H1 (cell line): ENCODE measurements around the gene SCUBE2. TPM values are rescaled to one million over a fixed set of nuclear protein-coding genes. Genes with fewer than 3 reads are reported as not detected.
A peak's percentile ranks its signal among the peaks of the same experiment; 100 is the strongest.

ENCODE experiments used
- CTCF ChIA-PET: fragments of 300-600 bp; sonication (Branson Sonifier 250); formaldehyde crosslinking; loops from one replicate; lab custom pipeline; 2021; ENCODE audit not compliant: partially characterized antibody; lab: Charles Lee
- POLR2A ChIA-PET: fragments of 300-600 bp; sonication (Branson Sonifier 250); formaldehyde crosslinking; loops from one replicate; lab custom pipeline; 2021; ENCODE audit warnings: inconsistent platforms; ENCODE audit not compliant: partially characterized antibody; lab: Charles Lee
- DNase-seq, 2 experiments: peaks; one replicate each; pipeline versions ENCODE4 v3.0.0 to v3.0.0-alpha.2; 2010 to 2022; ENCODE audit warnings: low spot score in 2 of 2, low read depth in 1 of 2, mixed read lengths in 1 of 2
- FAIRE-seq: peaks from 2 replicates; lab custom pipeline; 2011; peaks lifted over from hg19 to GRCh38; lab: Jason Lieb, UNC
- H2AFZ ChIP-seq: 2 replicates; pipeline ENCODE4 v1.8.1; 2012; ENCODE audit warnings: low read length, inconsistent platforms
- H2AK5ac ChIP-seq: 2 replicates; pipeline ENCODE4 v1.6.1; 2013; ENCODE audit warnings: low read depth, low read length
- H2BK120ac ChIP-seq: replicated peaks from 2 replicates; pipeline ENCODE3; 2013; ENCODE audit warnings: low read depth, low read length, inconsistent platforms
- H2BK12ac ChIP-seq: 2 replicates; pipeline ENCODE4 v1.6.1; 2013; ENCODE audit warnings: low read depth, low read length
- H2BK15ac ChIP-seq: 2 replicates; pipeline ENCODE4 v1.6.1; 2013; ENCODE audit warnings: low read length
- H2BK20ac ChIP-seq: 2 replicates; pipeline ENCODE4 v1.6.1; 2013; ENCODE audit warnings: low read length
- H2BK5ac ChIP-seq: 2 replicates; pipeline ENCODE4 v1.6.1; 2013; ENCODE audit warnings: low read depth, low read length
- H3K14ac ChIP-seq: 2 replicates; pipeline ENCODE4 v1.6.1; 2013; ENCODE audit warnings: inconsistent platforms; ENCODE audit not compliant: insufficient read length
- H3K18ac ChIP-seq: 2 replicates; pipeline ENCODE4 v1.6.1; 2013; ENCODE audit warnings: low read length; ENCODE audit errors: extremely low read depth
- H3K23ac ChIP-seq: 2 replicates; pipeline ENCODE4 v1.6.1; 2013; ENCODE audit warnings: inconsistent platforms; ENCODE audit not compliant: insufficient read length
- H3K23me2 ChIP-seq: 2 replicates; pipeline ENCODE4 v1.6.1; 2013; ENCODE audit warnings: low read depth, low read length
- H3K27ac ChIP-seq: 2 replicates; pipeline ENCODE4 v1.6.1; 2011; ENCODE audit warnings: low read depth, low read length, inconsistent platforms
- H3K27me3 ChIP-seq, 4 experiments: replicated peaks in 1 of 4; 1 replicate in 1 of 4; 2 replicates in 3 of 4; pipeline versions ENCODE4 v1.6.1 to v1.8.1; 2011 to 2013; ENCODE audit warnings: low read length in 3 of 4, mild to moderate bottlenecking in 3 of 4, inconsistent platforms in 2 of 4, mixed read lengths in 2 of 4, moderate library complexity in 1 of 4; ENCODE audit not compliant: control insufficient read depth in 3 of 4, insufficient read depth in 3 of 4; ENCODE audit errors: extremely low read depth in 1 of 4
- H3K36me3 ChIP-seq, 4 experiments: 2 replicates each; pipeline versions ENCODE4 v1.6.1 to v1.8.1; 2011 to 2013; ENCODE audit warnings: mild to moderate bottlenecking in 4 of 4, low read length in 3 of 4, moderate library complexity in 2 of 4, control low read depth in 1 of 4, inconsistent platforms in 1 of 4; ENCODE audit not compliant: insufficient read depth in 4 of 4, control insufficient read depth in 2 of 4
- H3K4ac ChIP-seq: replicated peaks from 2 replicates; pipeline ENCODE3; 2013; ENCODE audit warnings: low read length, low read depth, mixed read lengths, inconsistent platforms; ENCODE audit not compliant: insufficient read length
- H3K4me1 ChIP-seq, 4 experiments: replicated peaks in 1 of 4; 1 replicate in 1 of 4; 2 replicates in 3 of 4; pipeline versions ENCODE4 v1.6.1 to v1.8.1; 2011 to 2013; ENCODE audit warnings: low read length in 3 of 4, inconsistent platforms in 2 of 4, mixed read lengths in 1 of 4; ENCODE audit not compliant: insufficient read depth in 4 of 4, control insufficient read depth in 3 of 4
- H3K4me2 ChIP-seq, 2 experiments: 2 replicates each; pipeline versions ENCODE4 v1.6.1 to v1.8.1; 2011 to 2013; ENCODE audit warnings: low read depth in 2 of 2, low read length in 2 of 2, control low read depth in 1 of 2, inconsistent platforms in 1 of 2, mild to moderate bottlenecking in 1 of 2; ENCODE audit not compliant: insufficient read depth in 1 of 2
- H3K4me3 ChIP-seq, 4 experiments: fragments of 200-600, 300-600 bp in 1 of 4; sonication (generic), shearing (Covaris generic), sonication (Bioruptor Twin) in 1 of 4; 2 replicates each; pipeline versions ENCODE4 v1.5.1 to v1.8.1; 2011 to 2016; ENCODE audit warnings: low read length in 4 of 4, low read depth in 3 of 4, control low read depth in 2 of 4, inconsistent platforms in 2 of 4, mild to moderate bottlenecking in 2 of 4, mixed read lengths in 1 of 4, moderate library complexity in 1 of 4; ENCODE audit not compliant: insufficient read depth in 2 of 4; ENCODE audit errors: extremely low read depth in 1 of 4
- H3K56ac ChIP-seq: replicated peaks from 2 replicates; pipeline ENCODE3; 2013; ENCODE audit warnings: low read depth, mild to moderate bottlenecking, mixed read lengths, low read length, inconsistent platforms; ENCODE audit not compliant: insufficient read length
- H3K79me1 ChIP-seq: 2 replicates; pipeline ENCODE4 v1.6.1; 2013; ENCODE audit warnings: low read depth, low read length, control low read depth
- H3K79me2 ChIP-seq, 2 experiments: 2 replicates each; pipeline versions ENCODE4 v1.6.1 to v1.8.1; 2012 to 2013; ENCODE audit warnings: low read length in 2 of 2, mild to moderate bottlenecking in 2 of 2, inconsistent platforms in 1 of 2; ENCODE audit not compliant: insufficient read depth in 2 of 2, control insufficient read depth in 1 of 2
- H3K9ac ChIP-seq, 4 experiments: replicated peaks in 1 of 4; 1 replicate in 1 of 4; 2 replicates in 3 of 4; pipeline versions ENCODE4 v1.6.1 to v1.8.1; 2011 to 2013; ENCODE audit warnings: low read depth in 3 of 4, low read length in 3 of 4, control low read depth in 2 of 4, mild to moderate bottlenecking in 2 of 4, moderate library complexity in 2 of 4, inconsistent platforms in 1 of 4; ENCODE audit errors: extremely low read depth in 1 of 4
- H3K9me3 ChIP-seq, 2 experiments: 2 replicates each; pipeline versions ENCODE4 v1.6.1 to v1.8.1; 2012 to 2013; ENCODE audit warnings: mild to moderate bottlenecking in 2 of 2, moderate library complexity in 2 of 2, control low read depth in 1 of 2, inconsistent platforms in 1 of 2, low read depth in 1 of 2, low read length in 1 of 2, mixed read lengths in 1 of 2; ENCODE audit not compliant: insufficient read depth in 2 of 2
- H4K20me1 ChIP-seq, 2 experiments: replicated peaks in 1 of 2; 2 replicates each; pipeline versions ENCODE3 to v1.8.1; 2011 to 2013; ENCODE audit warnings: inconsistent platforms in 2 of 2, low read length in 2 of 2, mild to moderate bottlenecking in 1 of 2; ENCODE audit not compliant: insufficient read depth in 2 of 2, control insufficient read depth in 1 of 2
- H4K5ac ChIP-seq: 2 replicates; pipeline ENCODE4 v1.6.1; 2013; ENCODE audit warnings: low read length, low read depth, mixed read lengths, inconsistent platforms; ENCODE audit not compliant: insufficient read length
- H4K8ac ChIP-seq: 2 replicates; pipeline ENCODE4 v1.8.0; 2013; ENCODE audit warnings: mild to moderate bottlenecking, moderate library complexity, low read length, inconsistent platforms; ENCODE audit not compliant: insufficient read depth; ENCODE audit errors: extremely low read depth
- H4K91ac ChIP-seq: replicated peaks from 2 replicates; pipeline ENCODE3; 2013; ENCODE audit warnings: low read length, mixed read lengths, inconsistent platforms; ENCODE audit not compliant: insufficient read length
- BRCA1 ChIP-seq: IDR thresholded peaks from 2 replicates; pipeline ENCODE4 v1.6.1; 2012; ENCODE audit warnings: low read depth, low read length, improper control_type of control experiment
- CBX5 ChIP-seq: fragments of 300-800, 300-1000 bp; sonication (generic); IDR thresholded peaks from 2 replicates; pipeline ENCODE4 v1.7.1; 2016; ENCODE audit warnings: antibody characterized with exemption, low read length, low read depth
- CHD2 ChIP-seq: IDR thresholded peaks from 2 replicates; pipeline ENCODE4 v1.6.1; 2012; ENCODE audit warnings: low read length, improper control_type of control experiment
- EGR1 ChIP-seq: IDR thresholded peaks from 2 replicates; pipeline ENCODE4 v1.6.1; 2011; ENCODE audit warnings: low read depth, low read length, borderline replicate concordance
- GTF2F1 ChIP-seq: IDR thresholded peaks from 2 replicates; pipeline ENCODE4 v1.6.1; 2012; ENCODE audit warnings: low read depth, low read length, improper control_type of control experiment, borderline replicate concordance
- RXRA ChIP-seq: IDR thresholded peaks from 2 replicates; pipeline ENCODE4 v1.6.1; 2011; ENCODE audit warnings: low read depth, mild to moderate bottlenecking, low read length, moderate library complexity; ENCODE audit not compliant: insufficient read depth
- SAP30 ChIP-seq: fragments of 300-600 bp; sonication (generic); IDR thresholded peaks from 2 replicates; pipeline ENCODE4 v1.7.1; 2012; ENCODE audit warnings: low read length, moderate library complexity, mild to moderate bottlenecking, inconsistent platforms; ENCODE audit not compliant: insufficient read depth, insufficient replicate concordance
- SIRT6 ChIP-seq: IDR thresholded peaks from one replicate; pipeline ENCODE4 v1.7.1; 2012; ENCODE audit warnings: low read length, inconsistent platforms
- SP1 ChIP-seq: IDR thresholded peaks from 2 replicates; pipeline ENCODE4 v1.6.1; 2011; ENCODE audit warnings: low read depth, low read length
- SP2 ChIP-seq: IDR thresholded peaks from 2 replicates; pipeline ENCODE4 v1.6.1; 2012; ENCODE audit warnings: mild to moderate bottlenecking, low read length, inconsistent platforms
- WGBS, 2 experiments: shearing (Covaris generic) in 1 of 2; methylation state at CpG; one replicate each; pipeline versions ENCODE4 v1.1.6 to v1.1.7; 2013 to 2015; ENCODE audit warnings: low lambda C conversion rate in 2 of 2, mixed read lengths in 2 of 2, inconsistent platforms in 1 of 2, low coverage in 1 of 2, missing lambda C conversion rate in 1 of 2; ENCODE audit not compliant: insufficient replicate concordance in 2 of 2, insufficient coverage in 1 of 2, insufficient read length in 1 of 2; ENCODE audit errors: extremely low coverage in 1 of 2, missing lambda C conversion rate in 1 of 2; 5-methylcytosine and 5-hydroxymethylcytosine counted together
- polyA plus RNA-seq, 7 experiments: library from polyadenylated mRNA; depleted of rRNA in 3 of 7; stranded (reverse) in 5 of 7; unstranded in 2 of 7; fragments of >200 nt in 5 of 7; fragments of 200-250 nt in 2 of 7; gene quantifications; 1 replicate in 5 of 7; 2 replicates in 1 of 7; 4 replicates in 1 of 7; pipeline versions ENCODE4 v1.2.1 to v1.2.3, GENCODE V29; 2011 to 2013; ENCODE audit warnings: missing spikeins in 2 of 7, mixed read lengths in 2 of 7
- total RNA-seq: library from RNA; stranded (reverse); fragmentation: NEBNext Ultra II Directional; extraction: Animal tissue kit (Norgen Biotek cat#: 25700); gene quantifications from 2 replicates; pipeline ENCODE4 v1.2.1, GENCODE V29; 2021
- TF ChIP-seq, protein P1 (sequence below): IDR thresholded peaks from 2 replicates; pipeline ENCODE4 v1.6.1; 2011; ENCODE audit warnings: low read length, improper control_type of control experiment
- TF ChIP-seq, protein P2 (sequence below): IDR thresholded peaks from 2 replicates; pipeline ENCODE4 v1.6.1; 2011; ENCODE audit warnings: low read depth, mild to moderate bottlenecking, low read length; ENCODE audit not compliant: insufficient read depth

SCUBE2 gene
- total and polyA plus RNA-seq, 2 of the 8 experiments (the other 6 are each of a cell fraction or from before 2014, with no cell fraction given), result 0.29 to 1.2 TPM

- H3K27me3 ChIP-seq, result no peaks in the 10 kb centered on the region
- no peak overlapping the region for H3K4me3 ChIP-seq
- no peak overlapping the region for H4K91ac ChIP-seq
- H4K8ac ChIP-seq, result no peak overlapping the region
- ChIA-PET CTCF (interaction anchor here (0.5 to 5.0 kb wide), 12 partner anchors 10 to 318 kb away, joined by 3 to 53 read pairs (median 4); no protein-coding TSS in a partner anchor), POLR2A (interaction anchor here (1.6 kb wide), 1 partner anchor 11 kb away, joined by 3 read pairs; no protein-coding TSS in a partner anchor)
- no peaks in the 10 kb centered on the region for H3K79me1 ChIP-seq
- no peak overlapping the region for H3K27ac ChIP-seq
- H3K4ac ChIP-seq, result no peak overlapping the region
- H3K4me2 ChIP-seq, result no peak overlapping the region
- H3K9me3 ChIP-seq, result no peaks in the 10 kb centered on the region
- H4K5ac ChIP-seq, result no peak overlapping the region
- no peak overlapping the region for H2AK5ac ChIP-seq
- no peaks in the 10 kb centered on the region for H3K79me2 ChIP-seq
- WGBS, 2 experiments, result 80% methylated on average over 9 of the region's 9 CpGs; no CpG with 5 or more reads in 1 of the 2 experiments
- H2BK120ac ChIP-seq, result no peak overlapping the region
- H2BK5ac ChIP-seq, result no peak overlapping the region
- no peaks in the 10 kb centered on the region for H4K20me1 ChIP-seq
- no peak overlapping the region for H3K9ac ChIP-seq
- no peaks in the 10 kb centered on the region for H3K36me3 ChIP-seq
- no peak overlapping the region for H2BK12ac ChIP-seq
- H3K4me1 ChIP-seq, result peaks cover 0 to 10% (median 2%) of the 10 kb centered on the region in 4 experiments; a peak in 5 of 7 replicates
- FAIRE-seq, result no peak
- no peak for DNase-seq
- H2BK20ac ChIP-seq, result no peak overlapping the region
- H3K14ac ChIP-seq, result no peak overlapping the region
- H3K56ac ChIP-seq, result no peak overlapping the region
- peak overlapping the region; percentile 24; the same call in 1 of the 2 replicates for H2AFZ ChIP-seq
- H3K23ac ChIP-seq, result no peak overlapping the region
- no peak overlapping the region for H3K18ac ChIP-seq
- H2BK15ac ChIP-seq, result no peak overlapping the region
- peaks cover 2% of the 10 kb centered on the region; the same call in 1 of the 2 replicates for H3K23me2 ChIP-seq
- TF ChIP-seq SP2 (no peak), CBX5 (no peak), SIRT6 (no peak), RXRA (no peak), GTF2F1 (no peak), CHD2 (no peak), BRCA1 (no peak), SP1 (no peak), EGR1 (no peak), SAP30 (no peak)
- TF ChIP-seq, protein P1, sequence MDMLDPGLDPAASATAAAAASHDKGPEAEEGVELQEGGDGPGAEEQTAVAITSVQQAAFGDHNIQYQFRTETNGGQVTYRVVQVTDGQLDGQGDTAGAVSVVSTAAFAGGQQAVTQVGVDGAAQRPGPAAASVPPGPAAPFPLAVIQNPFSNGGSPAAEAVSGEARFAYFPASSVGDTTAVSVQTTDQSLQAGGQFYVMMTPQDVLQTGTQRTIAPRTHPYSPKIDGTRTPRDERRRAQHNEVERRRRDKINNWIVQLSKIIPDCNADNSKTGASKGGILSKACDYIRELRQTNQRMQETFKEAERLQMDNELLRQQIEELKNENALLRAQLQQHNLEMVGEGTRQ, result no peak
- TF ChIP-seq, protein P2, sequence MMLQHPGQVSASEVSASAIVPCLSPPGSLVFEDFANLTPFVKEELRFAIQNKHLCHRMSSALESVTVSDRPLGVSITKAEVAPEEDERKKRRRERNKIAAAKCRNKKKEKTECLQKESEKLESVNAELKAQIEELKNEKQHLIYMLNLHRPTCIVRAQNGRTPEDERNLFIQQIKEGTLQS, result no peak
Observed at GRCh38 chr11:9047964-9048523, 43.4 kb downstream of the SCUBE2 start.
